GM18526 (cell line): ENCODE measurements around the gene BMERB1.

Experiments
- POLR2A ChIP-seq: IDR thresholded peaks from 3 replicates; pipeline ENCODE4 v1.6.1; 2011; ENCODE audit not compliant: insufficient read length; ENCODE audit errors: extremely low read depth

The BMERB1 gene

GRCh38 chr16:15511759-15512487 lies 77.5 kb downstream of the BMERB1 start:
- no peak for TF ChIP-seq POLR2A

- TF ChIP-seq POLR2A, result no peak
Measured at GRCh38 chr16:15513156-15513555, 78.8 kb downstream of the BMERB1 start.

- no peak for TF ChIP-seq POLR2A
Measured at GRCh38 chr16:15515992-15516391, 81.6 kb downstream of the BMERB1 start.

DNA sequence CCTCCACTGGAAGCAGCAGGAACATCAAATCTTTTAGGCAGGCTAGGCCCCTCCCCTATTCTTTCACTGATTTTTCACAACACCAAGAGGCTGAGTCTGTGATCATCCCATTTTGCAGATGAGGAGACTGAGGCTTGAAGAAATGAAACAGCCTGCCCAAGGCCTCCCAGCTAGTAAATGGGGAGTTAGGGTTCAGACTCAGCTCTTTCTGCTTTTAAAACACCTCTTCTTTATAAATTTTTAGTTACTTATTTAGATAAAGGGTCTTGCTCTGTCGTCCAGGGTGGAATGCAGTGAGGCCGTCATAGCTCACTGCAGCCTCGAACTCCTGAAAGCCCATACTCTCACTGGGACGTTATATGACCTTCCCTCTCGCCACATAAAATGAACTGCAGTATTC lies 82.2 kb downstream of the BMERB1 start:
- TF ChIP-seq POLR2A, result no peak

GRCh38 chr16:15517743-15518377 lies 83.5 kb downstream of the BMERB1 start:
- no peak for TF ChIP-seq POLR2A

DNA sequence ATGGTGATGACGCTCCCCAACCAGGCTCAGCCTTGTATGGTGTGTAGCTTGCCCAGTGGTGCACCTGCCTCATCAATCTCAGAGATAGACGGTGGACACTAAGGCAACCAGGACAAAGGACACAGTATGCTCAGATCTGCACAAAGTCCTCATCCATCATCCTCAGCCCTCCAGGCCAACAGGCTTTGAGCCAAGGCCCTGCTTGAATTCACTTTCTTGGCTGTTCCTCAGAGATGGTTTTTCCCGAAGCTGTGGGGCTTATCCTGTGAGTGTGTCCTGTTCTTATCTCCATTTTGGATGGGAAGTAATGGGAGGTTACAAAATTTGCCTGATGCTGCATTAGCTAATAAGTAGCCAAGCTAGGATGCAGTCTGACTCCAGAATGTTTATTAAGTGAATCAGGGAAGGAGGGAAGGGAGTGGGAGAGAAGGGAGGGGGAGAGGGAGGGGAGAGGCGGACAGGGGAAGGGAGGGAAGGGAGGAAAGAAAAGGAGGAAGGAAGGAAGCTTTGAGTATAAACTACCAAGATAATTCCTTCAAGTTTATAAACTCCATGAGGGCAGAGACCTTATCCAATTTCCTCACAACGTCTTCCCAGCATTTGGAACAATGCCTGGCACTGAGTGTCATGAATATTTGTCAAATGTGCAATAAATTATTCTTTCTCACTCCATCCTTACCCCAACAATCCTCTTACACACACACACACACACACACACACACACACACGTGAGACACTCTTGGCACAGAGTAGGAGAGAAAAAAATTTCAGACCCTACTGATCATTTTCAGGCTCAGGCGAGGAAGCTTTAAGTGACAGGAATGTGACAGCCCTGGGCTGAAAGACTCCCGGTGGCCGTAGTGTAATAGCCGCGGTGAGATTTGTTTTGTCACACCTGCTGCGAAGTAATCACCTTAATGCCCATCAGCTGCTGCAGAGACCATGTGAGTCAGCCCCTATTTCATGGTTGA lies 84.3 kb downstream of the BMERB1 start:
- TF ChIP-seq POLR2A, result no peak

- TF ChIP-seq POLR2A, result no peak
Measured at GRCh38 chr16:15519790-15520189, 85.4 kb downstream of the BMERB1 start.

DNA sequence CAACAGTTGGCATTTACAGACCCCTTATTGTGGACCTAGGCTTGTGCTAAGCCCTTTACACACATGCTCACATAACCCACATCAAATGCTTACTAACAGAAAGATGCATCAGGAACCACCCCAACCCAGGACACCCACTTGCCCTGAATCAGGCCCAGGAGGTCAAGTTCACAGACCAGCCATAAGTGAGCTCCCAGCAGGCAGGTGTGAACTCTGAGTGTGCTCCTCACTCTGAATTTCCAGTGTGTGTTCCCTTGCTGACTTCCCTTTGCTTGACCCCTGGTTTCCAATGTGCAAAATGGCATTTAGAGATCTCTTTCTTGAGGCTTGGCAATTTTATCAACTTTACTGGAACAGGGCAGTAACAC lies 87.0 kb downstream of the BMERB1 start:
- no peak for TF ChIP-seq POLR2A

- no peak for TF ChIP-seq POLR2A
Measured at GRCh38 chr16:15521758-15522509, 87.5 kb downstream of the BMERB1 start.

DNA sequence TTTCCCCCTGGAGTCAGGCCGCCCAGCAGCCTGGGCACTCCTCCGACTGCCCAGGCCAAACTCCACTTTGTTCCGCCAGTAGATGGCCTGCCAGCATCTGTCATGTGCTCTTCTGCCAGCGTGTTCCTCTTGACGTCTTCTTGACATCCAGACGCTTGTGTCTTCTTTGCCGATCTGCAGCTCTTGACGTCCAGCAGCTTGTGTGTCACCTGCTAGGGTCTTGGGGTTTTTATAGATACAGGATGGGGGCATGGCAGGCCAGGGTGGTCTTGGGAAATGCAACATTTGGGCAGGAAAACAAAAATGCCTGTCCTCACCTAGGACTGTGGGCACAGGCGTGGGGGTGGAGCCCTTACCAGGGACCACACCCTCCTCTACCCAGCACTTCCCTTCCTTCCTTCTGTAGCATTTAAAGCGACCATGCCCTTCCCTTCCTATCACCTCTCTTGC lies 88.7 kb downstream of the BMERB1 start:
- TF ChIP-seq POLR2A, result no peak

- no peak for TF ChIP-seq POLR2A
Measured at GRCh38 chr16:15523939-15524338, 89.6 kb downstream of the BMERB1 start.

DNA sequence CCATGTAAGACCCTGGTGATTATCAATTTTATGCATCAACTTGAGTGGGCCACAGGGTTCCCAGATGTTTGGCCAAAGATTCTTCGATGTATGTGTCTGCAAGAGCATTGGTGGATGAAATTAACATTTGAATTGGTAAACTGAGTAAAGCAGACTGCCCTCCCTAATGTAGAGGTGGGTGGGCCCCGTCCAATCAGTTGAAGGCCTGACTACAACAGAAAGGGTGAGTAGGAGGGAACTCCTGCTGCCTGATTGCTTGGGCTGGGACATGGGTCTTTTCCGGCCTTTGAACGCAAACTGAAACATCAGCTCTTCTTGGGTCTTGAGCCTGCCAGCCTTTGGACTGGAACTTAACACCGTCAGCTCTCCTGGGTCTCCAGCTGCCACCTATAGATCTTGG lies 90.6 kb downstream of the BMERB1 start:
- no peak for TF ChIP-seq POLR2A

DNA sequence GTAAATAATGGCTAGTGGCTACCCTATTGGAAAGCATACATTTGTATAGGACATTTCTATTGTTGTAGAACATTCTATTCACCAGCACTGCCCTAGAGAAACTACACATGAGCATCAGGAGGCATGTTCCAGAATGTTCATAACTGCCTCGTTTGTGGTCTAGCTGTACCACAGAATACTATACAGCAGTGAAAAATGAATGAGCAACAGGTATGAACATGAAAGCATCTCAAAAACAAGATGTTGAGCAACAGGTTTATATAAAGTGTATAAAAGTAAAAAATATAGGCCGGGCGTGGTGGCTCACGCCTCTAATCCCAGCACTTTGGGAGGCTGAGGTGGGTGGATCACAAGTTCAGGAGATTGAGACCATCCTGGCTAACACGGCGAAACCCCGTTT lies 91.7 kb downstream of the BMERB1 start:
- no peak for TF ChIP-seq POLR2A

DNA sequence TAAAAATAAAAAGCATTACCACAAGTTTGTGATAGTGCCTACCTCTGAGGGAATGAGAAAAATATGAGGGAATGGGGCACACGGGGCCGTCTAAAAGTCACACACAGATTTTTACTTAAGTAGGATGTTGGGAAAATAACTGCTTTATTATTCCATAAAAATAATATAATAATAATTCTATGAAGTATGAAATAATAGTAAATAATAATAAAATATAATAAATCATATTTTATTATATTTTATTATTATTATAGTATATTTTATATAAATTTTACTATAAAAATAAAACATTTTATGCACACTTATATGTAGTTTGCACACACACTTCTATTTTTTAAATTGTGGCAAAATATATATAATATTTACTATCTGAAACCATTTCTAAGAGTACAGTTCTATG lies 92.3 kb downstream of the BMERB1 start:
- no peak for TF ChIP-seq POLR2A

GRCh38 chr16:15529673-15530072 lies 95.3 kb downstream of the BMERB1 start:
- no peak for TF ChIP-seq POLR2A
